HL-60 (cell line): ENCODE results near the gene TAF11L13.
"Not testable (repeated sequence)": the region's sequence is repeated elsewhere in the genome, so short reads cannot be mapped to it uniquely, and the experiment has no call there.

ENCODE experiments used
- DNase-seq, 2 experiments: peaks; one replicate each; pipeline ENCODE4 v3.0.0-alpha.2; 2010 to 2020; ENCODE audit warnings: low read depth in 1 of 2, low spot score in 1 of 2
- H3K27ac ChIP-seq: fragments of 250-450 bp; sonication (Bioruptor Pico); replicated peaks from 2 replicates; pipeline ENCODE4 v1.5.1; 2020; ENCODE audit warnings: mild to moderate bottlenecking, moderate library complexity
- H3K27me3 ChIP-seq: fragments of 250-450 bp; sonication (Bioruptor Pico); 2 replicates; pipeline ENCODE4 v1.5.1; 2021; ENCODE audit warnings: mild to moderate bottlenecking, moderate library complexity; ENCODE audit not compliant: insufficient read depth, poor library complexity, severe bottlenecking
- H3K4me3 ChIP-seq: replicated peaks from 2 replicates; pipeline ENCODE4 v1.5.1; 2011; ENCODE audit warnings: mild to moderate bottlenecking, control low read depth, low read length; ENCODE audit not compliant: insufficient read depth
- CTCF ChIP-seq: IDR thresholded peaks from one replicate; pipeline ENCODE4 v1.5.1; 2011; ENCODE audit warnings: low read length, control low read depth, inconsistent platforms; ENCODE audit not compliant: insufficient read depth
- GABPA ChIP-seq: IDR thresholded peaks from 2 replicates; pipeline ENCODE4 v1.6.1; 2012; ENCODE audit warnings: low read depth
- POLR2AphosphoS5 ChIP-seq: IDR thresholded peaks from 2 replicates; pipeline ENCODE4 v1.6.1; 2012; ENCODE audit warnings: low read depth
- REST ChIP-seq: IDR thresholded peaks from 2 replicates; pipeline ENCODE4 v1.6.1; 2012; ENCODE audit warnings: low read depth; ENCODE audit not compliant: insufficient replicate concordance
- SPI1 ChIP-seq: IDR thresholded peaks from 2 replicates; pipeline ENCODE4 v1.6.1; 2012; ENCODE audit warnings: low read depth, mild to moderate bottlenecking, borderline replicate concordance
- long read RNA-seq: library from polyadenylated mRNA; unstranded; transcript quantifications from one replicate; pipeline ENCODE4 v2.0.0, GENCODE V29; 2020

TAF11L13 gene
- long read RNA-seq: 0 reads

DNA sequence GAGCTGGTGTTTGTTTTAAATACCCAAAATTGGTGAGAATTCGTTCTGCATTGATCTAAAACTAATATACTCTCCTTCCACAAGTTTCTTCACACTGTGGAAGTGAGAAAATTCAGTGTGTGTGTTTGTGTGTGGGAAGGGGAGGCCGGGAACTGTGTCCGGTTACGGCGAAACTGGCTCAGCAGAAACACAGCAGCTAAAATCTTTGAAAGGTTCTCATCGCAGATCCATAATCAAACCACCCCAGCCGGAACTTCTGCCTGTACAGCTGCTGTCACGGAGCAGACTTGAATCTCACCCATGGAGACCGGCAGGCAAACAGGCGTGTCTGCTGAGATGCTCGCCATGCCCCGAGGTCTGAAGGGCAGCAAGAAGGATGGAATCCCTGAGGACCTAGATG is at the start of gene TAF11L13:
Gene TAF11L13 (plus strand): TSS at position 301 of the 400 bp plus-strand sequence.
- not testable (repeated sequence) for DNase-seq, H3K27ac ChIP-seq, H3K4me3 ChIP-seq, H3K27me3 ChIP-seq

DNA sequence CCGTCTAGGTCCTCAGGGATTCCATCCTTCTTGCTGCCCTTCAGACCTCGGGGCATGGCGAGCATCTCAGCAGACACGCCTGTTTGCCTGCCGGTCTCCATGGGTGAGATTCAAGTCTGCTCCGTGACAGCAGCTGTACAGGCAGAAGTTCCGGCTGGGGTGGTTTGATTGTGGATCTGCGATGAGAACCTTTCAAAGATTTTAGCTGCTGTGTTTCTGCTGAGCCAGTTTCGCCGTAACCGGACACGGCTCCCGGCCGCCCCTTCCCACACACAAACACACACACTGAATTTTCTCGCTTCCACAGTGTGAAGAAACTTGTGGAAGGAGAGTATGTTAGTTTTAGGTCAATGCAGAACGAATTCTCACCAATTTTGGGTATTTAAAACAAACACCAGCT is 46.2 kb upstream of the TAF11L13 start, which contains the start of gene TAF11L7:
Gene TAF11L7 (minus strand): TSS at position 101 of the 400 bp plus-strand sequence.
- H3K27ac ChIP-seq, DNase-seq, H3K4me3 ChIP-seq, H3K27me3 ChIP-seq: not testable (repeated sequence)

DNA sequence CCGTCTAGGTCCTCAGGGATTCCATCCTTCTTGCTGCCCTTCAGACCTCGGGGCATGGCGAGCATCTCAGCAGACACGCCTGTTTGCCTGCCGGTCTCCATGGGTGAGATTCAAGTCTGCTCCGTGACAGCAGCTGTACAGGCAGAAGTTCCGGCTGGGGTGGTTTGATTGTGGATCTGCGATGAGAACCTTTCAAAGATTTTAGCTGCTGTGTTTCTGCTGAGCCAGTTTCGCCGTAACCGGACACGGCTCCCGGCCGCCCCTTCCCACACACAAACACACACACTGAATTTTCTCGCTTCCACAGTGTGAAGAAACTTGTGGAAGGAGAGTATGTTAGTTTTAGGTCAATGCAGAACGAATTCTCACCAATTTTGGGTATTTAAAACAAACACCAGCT is 41.0 kb upstream of the TAF11L13 start, which contains the start of gene TAF11L8:
Gene TAF11L8 (minus strand): TSS at position 101 of the 400 bp plus-strand sequence.
- H3K27ac ChIP-seq, DNase-seq, H3K4me3 ChIP-seq, H3K27me3 ChIP-seq: not testable (repeated sequence)

DNA sequence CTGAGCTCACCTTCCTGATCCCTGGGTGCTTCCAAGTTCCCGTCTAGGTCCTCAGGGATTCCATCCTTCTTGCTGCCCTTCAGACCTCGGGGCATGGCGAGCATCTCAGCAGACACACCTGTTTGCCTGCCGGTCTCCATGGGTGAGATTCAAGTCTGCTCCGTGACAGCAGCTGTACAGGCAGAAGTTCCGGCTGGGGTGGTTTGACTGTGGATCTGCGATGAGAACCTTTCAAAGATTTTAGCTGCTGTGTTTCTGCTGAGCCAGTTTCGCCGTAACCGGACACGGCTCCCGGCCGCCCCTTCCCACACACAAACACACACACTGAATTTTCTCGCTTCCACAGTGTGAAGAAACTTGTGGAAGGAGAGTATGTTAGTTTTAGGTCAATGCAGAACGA is 37.6 kb upstream of the TAF11L13 start, which contains the start of gene TAF11L9:
Gene TAF11L9 (minus strand): TSS at position 140 of the 400 bp plus-strand sequence.
- not testable (repeated sequence) for H3K27me3 ChIP-seq, H3K27ac ChIP-seq, DNase-seq, H3K4me3 ChIP-seq

- not testable (repeated sequence) for H3K27me3 ChIP-seq, H3K4me3 ChIP-seq, DNase-seq, H3K27ac ChIP-seq
Measured at GRCh38 chr5:17597728-17598127, 34.2 kb upstream of the TAF11L13 start, which contains the start of gene TAF11L10. TSS of gene TAF11L10 (minus strand) at chr5:17597828.

DNA sequence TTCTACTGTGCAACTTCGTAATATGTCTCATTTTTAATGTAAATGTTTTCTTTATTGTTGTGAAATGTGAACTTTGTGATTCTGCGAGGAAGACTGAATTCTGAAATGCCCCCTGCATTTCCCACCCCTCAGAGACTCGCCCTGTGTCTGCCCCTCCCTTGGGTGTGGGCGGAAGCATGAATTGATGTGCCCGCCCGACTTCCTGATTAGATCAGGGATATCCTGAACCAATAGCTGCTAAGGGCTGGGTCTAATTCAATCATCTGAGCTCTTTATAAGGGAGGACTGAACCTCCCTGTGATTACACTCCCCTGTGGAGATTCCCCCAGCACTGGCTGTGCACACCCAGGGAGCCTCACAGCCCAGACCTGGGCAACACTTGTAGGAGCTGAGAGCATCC is 28.0 kb upstream of the TAF11L13 start, which contains the start of gene TAF11L11:
Gene TAF11L11 (plus strand): TSS at position 304 of the 400 bp plus-strand sequence.
- H3K27ac ChIP-seq, DNase-seq, H3K4me3 ChIP-seq, H3K27me3 ChIP-seq: not testable (repeated sequence)

- no peak for DNase-seq
- Histone ChIP-seq H3K27me3 (no peaks in the 10 kb centered on the region), H3K4me3 (no peak overlapping the region), H3K27ac (no peak overlapping the region)
- TF ChIP-seq SPI1 (no peak), REST (no peak), POLR2AphosphoS5 (no peak), CTCF (no peak), GABPA (no peak)
Measured at GRCh38 chr5:17604951-17605350, 26.9 kb upstream of the TAF11L13 start.

DNA sequence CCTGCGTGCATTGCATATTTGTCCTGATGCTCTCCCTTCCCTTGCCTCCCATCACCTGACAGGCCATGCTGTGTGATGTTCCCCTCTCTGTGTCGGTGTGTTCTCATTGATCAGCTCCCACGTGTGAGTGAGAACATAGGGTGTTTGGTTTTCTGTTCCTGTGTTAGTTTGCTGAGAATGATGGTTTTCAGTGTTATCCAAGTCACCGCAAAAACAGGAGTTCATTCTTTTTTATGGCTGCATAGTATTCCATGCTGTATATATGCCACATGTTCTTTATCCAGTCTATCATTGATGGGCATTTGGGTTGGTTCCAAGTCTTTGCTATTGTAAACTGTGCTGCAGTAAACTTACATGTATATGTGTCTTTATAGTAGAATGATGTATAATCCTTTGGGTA is 24.4 kb upstream of the TAF11L13 start:
- not testable (repeated sequence) for H3K4me3 ChIP-seq, H3K27ac ChIP-seq, H3K27me3 ChIP-seq, DNase-seq

DNA sequence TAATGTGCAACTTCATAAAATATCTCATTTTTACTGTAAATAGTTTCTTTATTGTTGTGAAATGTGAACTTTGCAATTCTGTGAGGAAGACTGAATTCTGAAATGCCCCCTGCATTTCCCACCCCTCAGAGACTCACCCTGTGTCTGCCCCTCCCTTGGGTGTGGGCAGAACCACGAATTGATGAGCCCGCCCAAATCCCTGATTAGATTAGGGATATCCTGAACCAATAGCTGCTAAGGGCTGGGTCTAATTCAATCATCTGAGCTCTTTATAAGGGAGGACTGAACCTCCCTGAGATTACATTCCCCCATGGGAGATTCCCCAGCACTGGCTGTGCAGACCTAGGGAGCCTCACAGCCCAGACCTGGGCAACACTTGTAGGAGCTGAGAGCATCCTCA is 21.8 kb upstream of the TAF11L13 start, which contains the start of gene TAF11L12:
Gene TAF11L12 (plus strand): TSS at position 301 of the 400 bp plus-strand sequence.
- not testable (repeated sequence) for H3K4me3 ChIP-seq, H3K27ac ChIP-seq, H3K27me3 ChIP-seq, DNase-seq
